ENCODE data around the gene ZKSCAN3.
"Not testable (repeated sequence)": the region's sequence is repeated elsewhere in the genome, so short reads cannot be mapped to it uniquely, and the experiment has no call there.

Gene ZKSCAN3

GRCh38 chr6:28349892-28350737, at the start of gene ZKSCAN3:
TSS of gene ZKSCAN3 (plus strand) at chr6:28349947. CDS start at chr6:28359587, 9,640 bp downstream.
- DNase-seq = peak; percentile 92

GRCh38 chr6:28303570-28303969, 46.2 kb upstream of the ZKSCAN3 start:
- no peak for DNase-seq

GRCh38 chr6:28306363-28306762, 43.4 kb upstream of the ZKSCAN3 start:
- DNase-seq = not testable (repeated sequence)

GRCh38 chr6:28311139-28311823, 38.5 kb upstream of the ZKSCAN3 start:
- no peak for DNase-seq

GRCh38 chr6:28312939-28313338, 36.8 kb upstream of the ZKSCAN3 start:
- DNase-seq = no peak

GRCh38 chr6:28315628-28316027, 34.1 kb upstream of the ZKSCAN3 start:
- no peak for DNase-seq

GRCh38 chr6:28317866-28318265, 31.9 kb upstream of the ZKSCAN3 start:
- DNase-seq = not testable (repeated sequence)

- DNase-seq = no peak
Measured at GRCh38 chr6:28322661-28323060, 27.1 kb upstream of the ZKSCAN3 start.

- no peak for DNase-seq
Measured at GRCh38 chr6:28323813-28324424, 25.8 kb upstream of the ZKSCAN3 start.

- no peak for DNase-seq
Measured at GRCh38 chr6:28326371-28326948, 23.3 kb upstream of the ZKSCAN3 start.

- no peak for DNase-seq
Measured at GRCh38 chr6:28330041-28330440, 19.7 kb upstream of the ZKSCAN3 start.

GRCh38 chr6:28333047-28333446, 16.7 kb upstream of the ZKSCAN3 start:
- no peak for DNase-seq

GRCh38 chr6:28333599-28334018, 16.1 kb upstream of the ZKSCAN3 start:
- DNase-seq = no peak

GRCh38 chr6:28334286-28335039, 15.3 kb upstream of the ZKSCAN3 start:
- peak; percentile 4 for DNase-seq

GRCh38 chr6:28335040-28335563, 14.6 kb upstream of the ZKSCAN3 start:
- no peak for DNase-seq

- DNase-seq = peak; percentile 99
Measured at GRCh38 chr6:28335564-28336283, 14.0 kb upstream of the ZKSCAN3 start, which contains the start of gene ZSCAN31. TSS of gene ZSCAN31 (minus strand) at chr6:28336148. CDS start at chr6:28329683, 6,465 bp downstream.

- no peak for DNase-seq
Measured at GRCh38 chr6:28336284-28337120, 13.2 kb upstream of the ZKSCAN3 start.

- DNase-seq = peak; percentile 43
Measured at GRCh38 chr6:28337121-28337520, 12.6 kb upstream of the ZKSCAN3 start.

- DNase-seq = no peak
Measured at GRCh38 chr6:28340310-28341095, 9.2 kb upstream of the ZKSCAN3 start.
